ENCODE data around the gene CACNB4. TPM values are rescaled to one million over a fixed set of nuclear protein-coding genes. Genes with fewer than 3 reads are reported as not detected.

The CACNB4 gene
- total and polyA plus RNA-seq, 2 of the 4 experiments (the other 2 are of a cell fraction), result 0.12 to 0.36 TPM

DNA sequence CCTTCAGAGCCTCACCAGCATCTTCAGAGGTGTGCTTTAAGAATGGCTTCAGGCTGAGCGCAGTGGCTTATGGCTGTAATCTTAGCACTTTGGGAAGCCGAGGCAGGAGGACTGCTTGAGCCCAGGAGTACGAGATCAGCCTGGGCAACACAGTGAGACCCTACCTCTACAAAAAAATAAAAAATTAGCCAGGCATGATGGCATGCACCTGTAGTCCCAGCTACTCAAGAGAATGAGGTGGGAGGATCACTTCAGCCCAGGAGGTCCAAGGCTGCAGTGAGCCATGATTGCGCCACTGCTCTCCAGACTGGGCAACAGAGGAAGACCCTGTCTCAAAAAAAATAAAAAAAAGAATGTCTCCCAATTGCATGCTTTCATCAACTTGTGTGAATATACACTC is 137.3 kb downstream of the CACNB4 start:
- Histone ChIP-seq H2BK5ac (ENCODE audit: low read depth, low read length, poor library complexity, severe bottlenecking) (no peak overlapping the region), H3K56ac (ENCODE audit: extremely low read depth, insufficient read depth, low read length) (no peak overlapping the region), H2AK9ac (replicated peaks; ENCODE audit: low read depth, low read length, poor library complexity) (no peak overlapping the region), H3K14ac (replicated peaks; ENCODE audit: low read depth, low read length) (no peak overlapping the region), H2BK20ac (ENCODE audit: low read depth, low read length) (no peak overlapping the region), H3K4ac (ENCODE audit: low read depth, low read length) (no peak overlapping the region), H3K36me3 (ENCODE audit: control insufficient read depth, insufficient read depth, low read length) (no peaks in the 10 kb centered on the region), H3K9me1 (ENCODE audit: insufficient read depth, low read length) (no peaks in the 10 kb centered on the region), H3K9ac (ENCODE audit: low read depth, low read length) (no peak overlapping the region), H3K23ac (ENCODE audit: low read depth, low read length) (no peak overlapping the region), H2BK120ac (ENCODE audit: low read depth, low read length) (no peak overlapping the region), H4K20me1 (ENCODE audit: insufficient read depth, low read length) (no peaks in the 10 kb centered on the region), H3K4me3 (ENCODE audit: insufficient read depth, low read depth, low read length) (no peak overlapping the region), H3K27ac (ENCODE audit: insufficient read depth, low read length) (no peak overlapping the region), H3K27me3 (ENCODE audit: control insufficient read depth, insufficient read depth, low read length) (no peaks in the 10 kb centered on the region), H3K9me3 (ENCODE audit: control insufficient read depth, insufficient read depth, low read length) (no peaks in the 10 kb centered on the region), H4K5ac (ENCODE audit: low read depth, low read length) (no peak overlapping the region), H3K18ac (ENCODE audit: low read depth, low read length) (no peak overlapping the region), H4K91ac (ENCODE audit: insufficient read depth, low read depth, low read length) (no peak overlapping the region), H2BK15ac (ENCODE audit: low read depth, low read length) (no peak overlapping the region), H3K79me1 (ENCODE audit: low read depth in 1 of 2, low read length in 2 of 2) (no peaks in the 10 kb centered on the region), H2AK5ac (ENCODE audit: low read depth, low read length) (no peak overlapping the region), H3K4me1 (ENCODE audit: control insufficient read depth, insufficient read depth, low read length) (no peaks in the 10 kb centered on the region), H4K8ac (ENCODE audit: low read depth in 2 of 2, low read length in 2 of 2) (no peak overlapping the region), H2AFZ (replicated peaks; ENCODE audit: low read length, poor library complexity) (no peak overlapping the region), H3K4me2 (ENCODE audit: low read depth, low read length) (no peak overlapping the region)
- POLR2A ChIA-PET (ENCODE audit: unreplicated experiment), result no interaction called here
- ATAC-seq (ENCODE audit: low read depth) (no peak), DNase-seq (no peak)
- in situ Hi-C loops (cut with MboI; ENCODE audit: low sequenced_read_pairs), result no loop called here
- no peak for TF ChIP-seq CEBPB (IDR thresholded peaks at IDR 0.05; ENCODE audit: low read depth, low read length)
- no TSS peak for BruUV-seq (replicated peaks)
- WGBS, 2 experiments (ENCODE audit: extremely low coverage in 2 of 2, insufficient read length in 1 of 2), result 80% methylated on average over 1 of the region's 4 CpGs; no CpG with 5 or more reads in 1 of the 2 experiments
- CTCF ChIA-PET, result no interaction called here
- dilution Hi-C loops (cut with HindIII; ENCODE audit: low sequenced_read_pairs, unreplicated experiment), result no loop called here
- intact Hi-C loops (cut with micrococcal nuclease), result no loop called here
